HepG2 (cell line): ENCODE results near the gene PRR35. TPM values are rescaled to one million over a fixed set of nuclear protein-coding genes. Genes with fewer than 3 reads are reported as not detected.

Experiments used
- ATF1 ChIP-seq: IDR thresholded peaks from 2 replicates; pipeline ENCODE4 v1.6.1; 2016; ENCODE audit warnings: mild to moderate bottlenecking, control low read depth
- HOXA3 ChIP-seq: sonication (generic); formaldehyde crosslinking; IDR thresholded peaks from 2 replicates; pipeline ENCODE4 v1.5.0; 2020; ENCODE audit warnings: missing genetic modification reagents
- HOXA9 ChIP-seq: sonication (generic); formaldehyde crosslinking; IDR thresholded peaks from 2 replicates; pipeline ENCODE4 v1.8.1; 2022; ENCODE audit warnings: missing genetic modification reagents, mild to moderate bottlenecking, moderate library complexity, borderline replicate concordance
- NFE2L1 ChIP-seq: sonication (generic); formaldehyde crosslinking; IDR thresholded peaks from 2 replicates; pipeline ENCODE4 v1.4.0; 2020; ENCODE audit warnings: missing genetic modification reagents, mild to moderate bottlenecking, borderline replicate concordance
- PHF21A ChIP-seq: sonication (generic); formaldehyde crosslinking; IDR thresholded peaks from 2 replicates; pipeline ENCODE4 v1.5.0; 2020; ENCODE audit warnings: mild to moderate bottlenecking, missing genetic modification reagents
- POLR2A ChIP-seq, 2 experiments: IDR thresholded peaks; 2 replicates each; pipeline ENCODE4 v1.6.1; 2011; ENCODE audit warnings: low read depth in 2 of 2, low read length in 2 of 2, mild to moderate bottlenecking in 1 of 2, moderate library complexity in 1 of 2; ENCODE audit not compliant: insufficient read depth in 1 of 2
- SALL2 ChIP-seq: sonication (generic); formaldehyde crosslinking; IDR thresholded peaks from 2 replicates; pipeline ENCODE4 v1.8.1; 2023; ENCODE audit warnings: mild to moderate bottlenecking, missing genetic modification reagents, inconsistent platforms
- SATB2 ChIP-seq: sonication (generic); formaldehyde crosslinking; IDR thresholded peaks from 2 replicates; pipeline ENCODE4 v1.5.0; 2020; ENCODE audit warnings: missing genetic modification reagents
- SUZ12 ChIP-seq: fragments of 150-350 bp; IDR thresholded peaks from 2 replicates; pipeline ENCODE4 v1.6.1; 2014; ENCODE audit warnings: low read depth, low read length
- TERF1 ChIP-seq: sonication (generic); formaldehyde crosslinking; IDR thresholded peaks from 2 replicates; pipeline ENCODE4 v1.8.0; 2022; ENCODE audit warnings: mild to moderate bottlenecking, missing genetic modification reagents, moderate library complexity
- THRA ChIP-seq: sonication (generic); formaldehyde crosslinking; IDR thresholded peaks from 2 replicates; pipeline ENCODE4 v1.4.0; 2020; ENCODE audit warnings: missing genetic modification reagents, borderline replicate concordance
- TOE1 ChIP-seq: sonication (generic); formaldehyde crosslinking; IDR thresholded peaks from 2 replicates; pipeline ENCODE4 v1.4.0; 2020; ENCODE audit warnings: mild to moderate bottlenecking, missing genetic modification reagents
- UBTF ChIP-seq: sonication (generic); formaldehyde crosslinking; IDR thresholded peaks from 2 replicates; pipeline ENCODE4 v1.4.0; 2020; ENCODE audit warnings: mild to moderate bottlenecking, missing genetic modification reagents
- ZBTB14 ChIP-seq: sonication (generic); formaldehyde crosslinking; IDR thresholded peaks from 2 replicates; pipeline ENCODE4 v1.4.0; 2020; ENCODE audit warnings: missing genetic modification reagents
- ZNF800 ChIP-seq: sonication (generic); formaldehyde crosslinking; IDR thresholded peaks from 2 replicates; pipeline ENCODE4 v1.4.0; 2020; ENCODE audit warnings: missing genetic modification reagents
- polyA plus RNA-seq, 8 experiments: library from polyadenylated mRNA; depleted of rRNA in 3 of 8; stranded (reverse) in 7 of 8; unstranded in 1 of 8; fragments of >200 nt; fragmentation: Illumina TruSeq in 4 of 8; extraction: Trizol in 4 of 8; gene quantifications; 2 replicates each; pipeline versions ENCODE4 v1.2.1 to v1.2.3, GENCODE V29; 2011 to 2016; ENCODE audit warnings: low read depth in 4 of 8, missing spikeins in 1 of 8, mixed read lengths in 1 of 8; ENCODE audit not compliant: insufficient read depth in 1 of 8
- total RNA-seq, 5 experiments: library from RNA; depleted of rRNA; stranded (reverse); fragments of >200 nt; fragmentation: Illumina TruSeq; extraction: Trizol; gene quantifications; 2 replicates each; pipeline ENCODE4 v1.2.3, GENCODE V29; 2016; ENCODE audit warnings: low read depth in 1 of 5
- TF ChIP-seq, protein P1 (sequence below): sonication (generic); formaldehyde crosslinking; IDR thresholded peaks from 2 replicates; pipeline ENCODE4 v1.4.0; 2020; ENCODE audit warnings: missing genetic modification reagents, mild to moderate bottlenecking, borderline replicate concordance

PRR35 gene
- total and polyA plus RNA-seq, 2 of the 13 experiments (the other 11 are each of a cell fraction or from before 2014, with no cell fraction given) = 0.07 to 0.16 TPM

GRCh38 chr16:527015-527903 lies 32.9 kb upstream of the PRR35 start, which contains the start of gene CAPN15 (continued):
- TF ChIP-seq ATF1 (CRISPR knock-in tag) = no peak
- peak; percentile 65; the same call in 1 of the 2 replicates for TF ChIP-seq ZNF800
- TF ChIP-seq TOE1 (CRISPR knock-in tag) = 0 out of 2 replicates have a peak, but pooled peaks have one; percentile 21
- peak; percentile 96 for TF ChIP-seq UBTF (CRISPR knock-in tag)
- TF ChIP-seq HOXA9 = no peak
- no peak for TF ChIP-seq TERF1 (CRISPR knock-in tag)
- peak; percentile 74 for TF ChIP-seq SUZ12
- no peak for TF ChIP-seq PHF21A (CRISPR knock-in tag)
- TF ChIP-seq, protein P1, sequence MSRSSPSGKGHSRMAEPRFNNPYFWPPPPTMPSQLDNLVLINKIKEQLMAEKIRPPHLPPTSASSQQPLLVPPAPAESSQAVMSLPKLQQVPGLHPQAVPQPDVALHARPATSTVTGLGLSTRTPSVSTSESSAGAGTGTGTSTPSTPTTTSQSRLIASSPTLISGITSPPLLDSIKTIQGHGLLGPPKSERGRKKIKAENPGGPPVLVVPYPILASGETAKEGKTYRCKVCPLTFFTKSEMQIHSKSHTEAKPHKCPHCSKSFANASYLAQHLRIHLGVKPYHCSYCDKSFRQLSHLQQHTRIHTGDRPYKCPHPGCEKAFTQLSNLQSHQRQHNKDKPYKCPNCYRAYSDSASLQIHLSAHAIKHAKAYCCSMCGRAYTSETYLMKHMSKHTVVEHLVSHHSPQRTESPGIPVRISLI (CRISPR knock-in tag) = 0 out of 2 replicates have a peak, but pooled peaks have one; percentile 34
- peak; percentile 88 for TF ChIP-seq HOXA3 (CRISPR knock-in tag)
- TF ChIP-seq SATB2 (CRISPR knock-in tag) = no peak; the same call in 1 of the 2 replicates
- TF ChIP-seq POLR2A (IDR thresholded peaks at IDR 0.05; ENCODE audit: insufficient read depth in 1 of 2, low read depth in 2 of 2, low read length in 2 of 2) = peak; percentile 46 to 82
- peak; percentile 30; the same call in 1 of the 2 replicates for TF ChIP-seq SALL2
- no peak for TF ChIP-seq THRA (CRISPR knock-in tag)
- TF ChIP-seq ZBTB14 (CRISPR knock-in tag) = 0 out of 2 replicates have a peak, but pooled peaks have one; percentile 53
- no peak for TF ChIP-seq NFE2L1 (CRISPR knock-in tag)
